Stimulated activated CD8-positive, alpha-beta memory T cell treated with anti-CD3 and anti-CD28 coated beads, Interleukin-7, amount 100 ng/mL, for 24 hours (primary cell): ENCODE measurements around the gene NUTM2A.
"Not testable (repeated sequence)": the region's sequence is repeated elsewhere in the genome, so short reads cannot be mapped to it uniquely, and the experiment has no call there.

ENCODE experiments used
- DNase-seq: peaks from one replicate; pipeline ENCODE4 v3.0.0-alpha.2; 2020; ENCODE audit warnings: low read depth

NUTM2A gene

GRCh38 chr10:87280749-87281392, 55.6 kb downstream of the NUTM2A start:
- DNase-seq: not testable (repeated sequence)
